Gastrocnemius medialis (tissue), 4 donors: Measurements from ENCODE around the gene PCSK6. TPM values are rescaled to one million over a fixed set of nuclear protein-coding genes. Genes with fewer than 3 reads are reported as not detected.
"Not testable (repeated sequence)": the region's sequence is repeated elsewhere in the genome, so short reads cannot be mapped to it uniquely, and the experiment has no call there.

Experiments used
- ATAC-seq, 2 donors: fragments of 150-250 bp; one replicate each; pipeline ENCODE4 v1.9.1; 2016
- DNase-seq, 2 donors: peaks; one replicate each; pipeline ENCODE4 v3.0.0-alpha.2; 2019
- H3K27ac ChIP-seq, 4 donors: fragments of 200-600 bp; sonication (generic); 1 replicate in 1 of 4; 2 replicates in 3 of 4; pipeline ENCODE4 v1.5.1; 2016 to 2018; ENCODE audit warnings: mild to moderate bottlenecking in 2 of 4, moderate library complexity in 1 of 4
- H3K27me3 ChIP-seq, 3 donors: fragments of 200-600 bp; sonication (generic) in 2 of 3; 1 replicate in 1 of 3; 2 replicates in 2 of 3; pipeline versions ENCODE4 v1.5.1 to v1.6.0; 2016 to 2019; ENCODE audit warnings: mild to moderate bottlenecking in 1 of 3, moderate library complexity in 1 of 3
- H3K36me3 ChIP-seq, 2 donors: fragments of 200-600 bp; sonication (generic) in 1 of 2; one replicate each; pipeline ENCODE4 v1.5.1; 2017 to 2018
- H3K4me1 ChIP-seq, 2 donors: fragments of 200-600 bp; sonication (generic) in 1 of 2; one replicate each; pipeline ENCODE4 v1.5.1; 2016 to 2017; ENCODE audit warnings: mild to moderate bottlenecking in 2 of 2
- H3K4me3 ChIP-seq, 4 donors: fragments of 200-600 bp; sonication (generic) in 3 of 4; 1 replicate in 1 of 4; 2 replicates in 3 of 4; pipeline ENCODE4 v1.5.1; 2016 to 2019; ENCODE audit warnings: mild to moderate bottlenecking in 2 of 4
- H3K9me3 ChIP-seq, 3 donors: fragments of 200-600 bp; sonication (generic) in 2 of 3; 1 replicate in 1 of 3; 2 replicates in 2 of 3; pipeline ENCODE4 v1.5.1; 2016 to 2019
- CTCF ChIP-seq, 5 experiments: fragments of 450-650 bp in 3 of 5; fragments of 200-600 bp in 2 of 5; sonication (generic) in 2 of 5; IDR thresholded peaks in 4 of 5; conservative IDR thresholded peaks in 1 of 5; 1 replicate in 4 of 5; 2 replicates in 1 of 5; pipeline ENCODE4 v1.5.1; 2016 to 2019; ENCODE audit warnings: antibody characterized with exemption in 5 of 5, mild to moderate bottlenecking in 3 of 5, moderate library complexity in 3 of 5
- POLR2A ChIP-seq, 2 donors: fragments of 450-650 bp; IDR thresholded peaks; one replicate each; pipeline ENCODE4 v1.6.1; 2017; ENCODE audit warnings: antibody characterized with exemption in 2 of 2, mild to moderate bottlenecking in 2 of 2, moderate library complexity in 2 of 2
- in situ Hi-C, 4 donors: fragments of 200-750 bp; cut with MboI; loops; one replicate each; pipeline versions ENCODE4 v1.15.0 to v1.8.0; 2017; ENCODE audit warnings: low sequenced_read_pairs in 4 of 4
- intact Hi-C: fragments of 100-400 bp; cut with DNase I; formaldehyde crosslinking; loops from one replicate; pipeline ENCODE4 v1.15.1; 2023; ENCODE audit warnings: low total_unique reads
- total RNA-seq, 4 donors: library from RNA; depleted of rRNA; stranded (reverse); fragments of >200 nt; gene quantifications; one replicate each; pipeline versions ENCODE4 v1.1.0 to v1.2.3, GENCODE V29; 2016

Gene PCSK6
- total RNA-seq, 4 donors from 2014 or later: 12.8 to 46.0 (median 23.6) TPM

DNA sequence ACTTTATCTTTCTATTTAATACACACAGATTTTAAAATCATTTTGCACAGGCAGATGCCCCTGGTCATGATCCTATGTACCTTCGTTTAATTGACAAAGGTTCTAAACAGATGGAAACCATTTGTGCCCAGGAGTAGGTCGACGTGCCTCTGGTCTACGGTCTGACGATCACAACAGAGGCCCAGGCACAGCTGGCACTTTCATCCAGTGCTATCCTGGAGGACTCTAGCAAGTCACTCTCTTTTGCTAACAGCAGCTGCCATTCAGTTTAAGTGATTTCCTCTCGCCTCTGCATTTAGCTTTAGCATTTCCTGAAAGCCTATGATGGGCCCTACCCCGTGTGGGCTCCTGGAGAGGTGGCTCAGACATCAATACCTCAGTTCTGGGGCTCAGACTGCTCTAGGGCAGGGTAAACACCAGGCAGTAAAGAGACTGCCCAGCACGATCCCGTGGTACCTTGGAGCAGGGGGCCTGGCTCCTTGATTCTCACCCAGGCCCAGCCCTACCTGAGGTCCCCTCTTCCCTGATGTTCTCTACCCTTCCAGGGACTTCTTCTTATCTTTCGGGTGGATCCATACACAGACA is 111.2 kb downstream of the PCSK6 start:
- in situ Hi-C loops (no loop called here), intact Hi-C loops (loop anchor here (10.0 kb wide), 1 partner anchor 73 kb away; no protein-coding TSS in a partner anchor)
- peaks cover 0 to 4% of the 10 kb centered on the region in 2 donors for H3K4me1 ChIP-seq
- H3K9me3 ChIP-seq: no peaks in the 10 kb centered on the region
- H3K36me3 ChIP-seq: peaks cover 0 to 14% of the 10 kb centered on the region in 2 donors
- no peak overlapping the region for H3K27ac ChIP-seq
- DNase-seq (no peak), ATAC-seq (no peak)
- TF ChIP-seq POLR2A (IDR thresholded peaks at IDR 0.05) (no peak), CTCF (IDR thresholded peaks at IDR 0.05 in 4 of 5, conservative IDR thresholded peaks at IDR 0.05 in 1 of 5) (no peak)
- H3K4me3 ChIP-seq: no peak overlapping the region
- no peaks in the 10 kb centered on the region for H3K27me3 ChIP-seq

DNA sequence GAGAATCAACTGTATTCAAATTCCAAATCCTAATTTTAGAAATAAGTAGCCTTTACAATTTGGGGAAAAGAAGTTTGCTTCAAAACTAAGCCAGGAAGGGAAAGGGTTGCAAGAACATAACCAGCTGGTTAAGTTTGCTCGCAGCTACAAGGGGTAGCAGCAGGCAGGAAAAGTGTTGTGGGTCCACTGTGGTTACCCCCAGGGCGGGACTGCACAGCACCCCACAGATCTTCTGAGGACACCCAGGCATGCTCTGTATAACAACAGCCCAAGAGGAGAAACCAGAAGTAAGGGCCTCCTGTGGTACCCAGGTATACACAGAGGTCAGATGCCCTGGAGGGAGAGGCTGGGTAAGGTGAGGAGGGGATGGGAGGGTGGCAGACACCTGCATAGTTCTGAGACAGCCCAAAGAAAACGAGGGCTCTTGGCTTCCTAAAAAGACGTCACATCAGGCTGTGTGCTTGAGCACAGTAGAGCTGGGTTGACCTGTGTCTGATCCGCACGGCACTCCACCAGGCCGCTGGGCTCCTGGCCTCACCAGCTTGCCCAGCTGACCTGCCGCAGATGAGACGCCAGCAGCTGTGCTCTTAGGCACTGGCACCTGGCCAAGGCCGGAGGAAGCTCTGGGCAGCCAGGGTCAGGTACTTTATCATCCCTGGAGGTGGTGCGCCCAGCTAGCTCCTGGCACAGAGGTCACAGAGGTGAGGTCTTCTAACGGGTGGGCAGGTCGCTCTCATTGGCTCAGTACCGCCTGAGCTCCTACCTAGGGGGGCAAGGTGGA is 112.7 kb downstream of the PCSK6 start:
- intact Hi-C loops (loop anchor here (10.0 kb wide), 1 partner anchor 72 kb away; no protein-coding TSS in a partner anchor), in situ Hi-C loops (no loop called here)
- ATAC-seq (no peak), DNase-seq (no peak)
- H3K4me1 ChIP-seq: peaks cover 0 to 4% of the 10 kb centered on the region in 2 donors
- TF ChIP-seq POLR2A (IDR thresholded peaks at IDR 0.05): no peak
- TF ChIP-seq CTCF (IDR thresholded peaks at IDR 0.05 in 4 of 5, conservative IDR thresholded peaks at IDR 0.05 in 1 of 5): no peak
- H3K4me3 ChIP-seq: no peak overlapping the region
- peaks cover 0 to 4% of the 10 kb centered on the region in 2 donors for H3K36me3 ChIP-seq
- H3K9me3 ChIP-seq: no peaks in the 10 kb centered on the region
- no peak overlapping the region for H3K27ac ChIP-seq
- H3K27me3 ChIP-seq: no peaks in the 10 kb centered on the region

- in situ Hi-C loops, DNase-seq, ATAC-seq, H3K4me1 ChIP-seq, H3K27me3 ChIP-seq, H3K9me3 ChIP-seq, H3K4me3 ChIP-seq, H3K27ac ChIP-seq, H3K36me3 ChIP-seq: not testable (repeated sequence)
- intact Hi-C loops: loop anchor here (10.0 kb wide), 1 partner anchor 70 kb away; no protein-coding TSS in a partner anchor
These were observed 114.5 kb downstream of the PCSK6 start for GRCh38 chr15:101375006-101375405.

DNA sequence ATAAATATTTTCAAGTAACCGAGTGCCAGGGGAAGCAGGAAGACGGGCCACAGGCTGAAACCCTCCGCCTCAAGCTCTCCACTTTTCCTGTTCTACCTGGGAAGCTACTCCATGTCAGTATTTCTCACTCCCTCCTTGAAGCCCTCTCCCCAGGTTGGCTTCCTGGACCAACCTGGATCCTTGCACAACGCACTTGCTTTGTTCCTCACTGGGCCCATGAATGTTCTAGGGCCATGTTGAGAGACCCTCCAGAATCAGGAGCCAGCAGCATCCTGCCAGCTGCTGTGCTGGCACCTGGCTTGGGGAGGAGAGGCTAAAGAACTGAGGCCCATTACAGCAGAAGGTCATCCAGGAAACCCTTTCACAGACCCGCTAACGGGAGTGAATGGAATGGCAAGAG is 115.2 kb downstream of the PCSK6 start:
- peaks cover under 1 to 4% of the 10 kb centered on the region in 2 donors for H3K4me1 ChIP-seq
- intact Hi-C loops (loop anchor here (10.0 kb wide), 1 partner anchor 70 kb away; no protein-coding TSS in a partner anchor), in situ Hi-C loops (no loop called here)
- H3K4me3 ChIP-seq: no peak overlapping the region
- H3K36me3 ChIP-seq: no peaks in the 10 kb centered on the region
- H3K9me3 ChIP-seq: no peaks in the 10 kb centered on the region
- H3K27ac ChIP-seq: no peak overlapping the region
- no peak for TF ChIP-seq CTCF (IDR thresholded peaks at IDR 0.05 in 4 of 5, conservative IDR thresholded peaks at IDR 0.05 in 1 of 5)
- no peak for TF ChIP-seq POLR2A (IDR thresholded peaks at IDR 0.05)
- H3K27me3 ChIP-seq: no peaks in the 10 kb centered on the region
- no peak for DNase-seq
- ATAC-seq: no peak

GRCh38 chr15:101373577-101373976 is 115.9 kb downstream of the PCSK6 start:
- Histone ChIP-seq H3K27me3 (no peaks in the 10 kb centered on the region), H3K4me1 (peaks cover 2 to 5% of the 10 kb centered on the region in 2 donors), H3K36me3 (no peaks in the 10 kb centered on the region), H3K27ac (no peak overlapping the region), H3K9me3 (no peaks in the 10 kb centered on the region), H3K4me3 (no peak overlapping the region)
- intact Hi-C loops: loop anchor here (10.0 kb wide), 1 partner anchor 69 kb away; no protein-coding TSS in a partner anchor
- TF ChIP-seq CTCF (IDR thresholded peaks at IDR 0.05 in 4 of 5, conservative IDR thresholded peaks at IDR 0.05 in 1 of 5): no peak
- TF ChIP-seq POLR2A (IDR thresholded peaks at IDR 0.05): no peak
- ATAC-seq: no peak
- no peak for DNase-seq
- in situ Hi-C loops: no loop called here
